ENCODE measurements around the gene TRIM62.

GRCh38 chr1:33182896-33183295 is 1.1 kb upstream of the TRIM62 start:
- TF ChIP-seq POLR2A (IDR thresholded peaks at IDR 0.05; ENCODE audit: low read length), result no peak
- TF ChIP-seq GATA1 (IDR thresholded peaks at IDR 0.05; ENCODE audit: low read depth, low read length), result no peak
